ENCODE results near the gene CHMP4A. TPM values are rescaled to one million over a fixed set of nuclear protein-coding genes. Genes with fewer than 3 reads are reported as not detected.

The CHMP4A gene
- total RNA-seq, 4 donors from 2014 or later = 54.1 to 114 (median 82.3) TPM

GRCh38 chr14:24179961-24180796, 33.1 kb downstream of the CHMP4A start:
- no peak for TF ChIP-seq CTCF (IDR thresholded peaks at IDR 0.05; ENCODE audit: low read depth)

- TF ChIP-seq CTCF (IDR thresholded peaks at IDR 0.05; ENCODE audit: low read depth) = no peak
Measured at GRCh38 chr14:24179294-24179960, 33.9 kb downstream of the CHMP4A start.

GRCh38 chr14:24178399-24179178, 34.7 kb downstream of the CHMP4A start:
- TF ChIP-seq CTCF (IDR thresholded peaks at IDR 0.05; ENCODE audit: low read depth) = no peak

GRCh38 chr14:24177891-24178290, 35.4 kb downstream of the CHMP4A start:
- TF ChIP-seq CTCF (IDR thresholded peaks at IDR 0.05; ENCODE audit: low read depth) = no peak

GRCh38 chr14:24177041-24177825, 36.1 kb downstream of the CHMP4A start:
- TF ChIP-seq CTCF (IDR thresholded peaks at IDR 0.05; ENCODE audit: low read depth) = no peak

- TF ChIP-seq CTCF (IDR thresholded peaks at IDR 0.05; ENCODE audit: low read depth) = no peak
Measured at GRCh38 chr14:24176599-24176998, 36.7 kb downstream of the CHMP4A start.

Data from subcutaneous adipose tissue (tissue), 4 donors.